WTC11 (cell line): ENCODE data around the gene DSE. TPM values are rescaled to one million over a fixed set of nuclear protein-coding genes. Genes with fewer than 3 reads are reported as not detected.

Source experiments
- ATAC-seq: fragments of 200-7000 bp; cut with Tn5 transposase; 2 replicates; pipeline ENCODE4 v1.10.0; 2021; ENCODE audit warnings: mild to moderate bottlenecking, moderate library complexity
- CTCF ChIA-PET: fragments of 300-600 bp; sonication (Branson Sonifier 250); formaldehyde crosslinking; loops from one replicate; lab custom pipeline; 2021; ENCODE audit warnings: antibody characterized with exemption; lab: Charles Lee
- POLR2A ChIA-PET: fragments of 350-600 bp; sonication (Branson Sonifier 250); formaldehyde crosslinking; loops from one replicate; lab custom pipeline; 2021; ENCODE audit warnings: antibody characterized with exemption; lab: Charles Lee
- DNase-seq: peaks from one replicate; pipeline ENCODE4 v3.0.0; 2021; ENCODE audit warnings: low spot score
- H3K27ac Mint-ChIP-seq: 2 replicates; pipeline ENCODE4 v1.8.0; 2021; ENCODE audit warnings: mixed read lengths
- H3K27me3 Mint-ChIP-seq: 2 replicates; pipeline ENCODE4 v1.8.0; 2021; ENCODE audit warnings: low read depth, mild to moderate bottlenecking, moderate library complexity, mixed read lengths
- H3K36me3 Mint-ChIP-seq: 2 replicates; pipeline ENCODE4 v1.8.0; 2021; ENCODE audit warnings: mixed read lengths
- H3K4me1 Mint-ChIP-seq: 2 replicates; pipeline ENCODE4 v1.8.0; 2022; ENCODE audit warnings: mixed read lengths
- H3K4me3 Mint-ChIP-seq: 2 replicates; pipeline ENCODE4 v1.8.0; 2021; ENCODE audit warnings: mild to moderate bottlenecking, moderate library complexity, mixed read lengths
- H3K9me3 Mint-ChIP-seq: 2 replicates; pipeline ENCODE4 v1.8.0; 2021; ENCODE audit warnings: mixed read lengths
- ELF4 ChIP-seq: sonication (generic); formaldehyde crosslinking; IDR thresholded peaks from 2 replicates; pipeline ENCODE4 v1.8.1; 2022; ENCODE audit warnings: low read depth, mild to moderate bottlenecking, moderate library complexity, missing genetic modification reagents
- GABPB1 ChIP-seq: sonication (generic); formaldehyde crosslinking; IDR thresholded peaks from 2 replicates; pipeline ENCODE4 v1.8.1; 2023; ENCODE audit warnings: mild to moderate bottlenecking, missing genetic modification reagents
- JAZF1 ChIP-seq: fragments of 250-450 bp; sonication (Bioruptor Pico); IDR thresholded peaks from 2 replicates; pipeline ENCODE4 v1.9.0; 2021; ENCODE audit warnings: moderate library complexity, mild to moderate bottlenecking, inconsistent platforms
- MAX ChIP-seq: sonication (generic); formaldehyde crosslinking; IDR thresholded peaks from 2 replicates; pipeline ENCODE4 v1.8.0; 2022; ENCODE audit warnings: mild to moderate bottlenecking, missing genetic modification reagents
- MYBL2 ChIP-seq: sonication (generic); formaldehyde crosslinking; IDR thresholded peaks from 2 replicates; pipeline ENCODE4 v1.8.1; 2023; ENCODE audit warnings: mild to moderate bottlenecking, moderate library complexity, missing genetic modification reagents
- NFATC4 ChIP-seq: fragments of 250-450 bp; sonication (Bioruptor Pico); IDR thresholded peaks from 2 replicates; pipeline ENCODE4 v1.9.0; 2021; ENCODE audit warnings: mild to moderate bottlenecking
- PRDM15 ChIP-seq: sonication (generic); formaldehyde crosslinking; IDR thresholded peaks from 2 replicates; pipeline ENCODE4 v1.8.0; 2022; ENCODE audit warnings: missing genetic modification reagents
- RELA ChIP-seq: sonication (generic); formaldehyde crosslinking; IDR thresholded peaks from 2 replicates; pipeline ENCODE4 v1.8.1; 2022; ENCODE audit warnings: missing genetic modification reagents, mild to moderate bottlenecking, borderline replicate concordance
- SMAD3 ChIP-seq: sonication (generic); formaldehyde crosslinking; IDR thresholded peaks from 2 replicates; pipeline ENCODE4 v1.8.0; 2022; ENCODE audit warnings: missing genetic modification reagents, mild to moderate bottlenecking, borderline replicate concordance
- SOX15 ChIP-seq: fragments of 250-450 bp; sonication (Bioruptor Pico); IDR thresholded peaks from 2 replicates; pipeline ENCODE4 v1.9.0; 2021; ENCODE audit warnings: mild to moderate bottlenecking
- USF1 ChIP-seq: sonication (generic); formaldehyde crosslinking; IDR thresholded peaks from 2 replicates; pipeline ENCODE4 v1.8.0; 2022; ENCODE audit warnings: mild to moderate bottlenecking, missing genetic modification reagents
- ZNF138 ChIP-seq: sonication (generic); formaldehyde crosslinking; conservative IDR thresholded peaks from 2 replicates; pipeline ENCODE4 v1.8.1; 2022; ENCODE audit warnings: mild to moderate bottlenecking, moderate library complexity, missing genetic modification reagents
- ZNF219 ChIP-seq: sonication (generic); formaldehyde crosslinking; IDR thresholded peaks from 2 replicates; pipeline ENCODE4 v1.8.0; 2023; ENCODE audit warnings: missing genetic modification reagents, mild to moderate bottlenecking, borderline replicate concordance
- ZNF317 ChIP-seq: sonication (generic); formaldehyde crosslinking; IDR thresholded peaks from 2 replicates; pipeline ENCODE4 v1.8.1; 2023; ENCODE audit warnings: low read depth, mild to moderate bottlenecking, moderate library complexity, missing genetic modification reagents, borderline replicate concordance
- ZNF423 ChIP-seq: fragments of 250-450 bp; sonication (Bioruptor Pico); IDR thresholded peaks from 2 replicates; pipeline ENCODE4 v2.1.2; 2022; ENCODE audit warnings: mild to moderate bottlenecking, moderate library complexity
- total RNA-seq: library from RNA; stranded (reverse); gene quantifications from 3 replicates; pipeline ENCODE4 v1.2.3, GENCODE V29; 2021
- TF ChIP-seq, protein P1 (sequence below): sonication (generic); formaldehyde crosslinking; IDR thresholded peaks from 2 replicates; pipeline ENCODE4 v1.8.1; 2023; ENCODE audit warnings: mild to moderate bottlenecking, moderate library complexity, missing genetic modification reagents
- TF ChIP-seq, protein P2 (sequence below): sonication (generic); formaldehyde crosslinking; IDR thresholded peaks from 2 replicates; pipeline ENCODE4 v1.8.1; 2023; ENCODE audit warnings: mild to moderate bottlenecking, missing genetic modification reagents, moderate library complexity
- TF ChIP-seq, protein P3 (sequence below): sonication (generic); formaldehyde crosslinking; IDR thresholded peaks from 2 replicates; pipeline ENCODE4 v1.8.0; 2023; ENCODE audit warnings: missing genetic modification reagents
- TF ChIP-seq, protein P4 (sequence below): sonication (generic); formaldehyde crosslinking; IDR thresholded peaks from 2 replicates; pipeline ENCODE4 v1.8.1; 2022; ENCODE audit warnings: mild to moderate bottlenecking, missing genetic modification reagents, moderate library complexity, borderline replicate concordance
- TF ChIP-seq, protein P5 (sequence below): fragments of 250-450 bp; sonication (Bioruptor Pico); conservative IDR thresholded peaks from 2 replicates; pipeline ENCODE4 v1.9.0; 2021; ENCODE audit warnings: mild to moderate bottlenecking

DSE gene
- total RNA-seq, 1 experiment from 2014 or later = 78.3 TPM

- TF ChIP-seq, protein P1, sequence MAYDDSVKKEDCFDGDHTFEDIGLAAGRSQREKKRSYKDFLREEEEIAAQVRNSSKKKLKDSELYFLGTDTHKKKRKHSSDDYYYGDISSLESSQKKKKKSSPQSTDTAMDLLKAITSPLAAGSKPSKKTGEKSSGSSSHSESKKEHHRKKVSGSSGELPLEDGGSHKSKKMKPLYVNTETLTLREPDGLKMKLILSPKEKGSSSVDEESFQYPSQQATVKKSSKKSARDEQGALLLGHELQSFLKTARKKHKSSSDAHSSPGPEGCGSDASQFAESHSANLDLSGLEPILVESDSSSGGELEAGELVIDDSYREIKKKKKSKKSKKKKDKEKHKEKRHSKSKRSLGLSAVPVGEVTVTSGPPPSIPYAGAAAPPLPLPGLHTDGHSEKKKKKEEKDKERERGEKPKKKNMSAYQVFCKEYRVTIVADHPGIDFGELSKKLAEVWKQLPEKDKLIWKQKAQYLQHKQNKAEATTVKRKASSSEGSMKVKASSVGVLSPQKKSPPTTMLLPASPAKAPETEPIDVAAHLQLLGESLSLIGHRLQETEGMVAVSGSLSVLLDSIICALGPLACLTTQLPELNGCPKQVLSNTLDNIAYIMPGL (CRISPR knock-in tag) = no peak
Observed at GRCh38 chr6:116359131-116359530, 11.6 kb upstream of the DSE start (continued).

DNA sequence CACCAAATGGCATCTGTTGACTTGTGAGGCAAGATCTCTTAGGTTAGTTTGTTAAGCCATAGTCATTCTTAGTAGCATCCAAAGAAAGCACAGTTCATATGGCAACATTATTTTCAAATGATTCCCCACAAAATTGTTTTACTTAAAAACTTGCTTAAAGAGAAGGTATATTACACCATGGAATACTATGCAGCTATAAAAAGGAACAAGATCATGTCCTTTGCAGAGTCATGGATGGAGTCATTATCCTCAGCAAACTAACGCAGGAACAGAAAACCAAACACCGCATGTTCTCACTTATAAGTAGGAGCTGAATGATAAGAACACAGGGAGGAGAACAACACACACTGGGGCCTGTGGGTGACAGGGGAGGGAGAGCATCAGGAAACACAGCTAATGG, 10.9 kb upstream of the DSE start:
- Mint-ChIP-seq H3K27ac (no peak overlapping the region), H3K27me3 (no peaks in the 10 kb centered on the region), H3K4me1 (peaks cover 12% of the 10 kb centered on the region), H3K9me3 (peaks cover 14% of the 10 kb centered on the region), H3K36me3 (no peaks in the 10 kb centered on the region), H3K4me3 (no peak overlapping the region)
- DNase-seq = no peak
- no peak for ATAC-seq
- CTCF ChIA-PET = no interaction called here
- POLR2A ChIA-PET = interaction anchor here (1.6 kb wide), 1 partner anchor 12 kb away, joined by 3 read pairs; no protein-coding TSS in a partner anchor
- TF ChIP-seq, protein P2, sequence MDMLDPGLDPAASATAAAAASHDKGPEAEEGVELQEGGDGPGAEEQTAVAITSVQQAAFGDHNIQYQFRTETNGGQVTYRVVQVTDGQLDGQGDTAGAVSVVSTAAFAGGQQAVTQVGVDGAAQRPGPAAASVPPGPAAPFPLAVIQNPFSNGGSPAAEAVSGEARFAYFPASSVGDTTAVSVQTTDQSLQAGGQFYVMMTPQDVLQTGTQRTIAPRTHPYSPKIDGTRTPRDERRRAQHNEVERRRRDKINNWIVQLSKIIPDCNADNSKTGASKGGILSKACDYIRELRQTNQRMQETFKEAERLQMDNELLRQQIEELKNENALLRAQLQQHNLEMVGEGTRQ (CRISPR knock-in tag) = no peak
- TF ChIP-seq JAZF1 = no peak
- TF ChIP-seq ZNF138 (CRISPR knock-in tag) = no peak
- TF ChIP-seq, protein P3, sequence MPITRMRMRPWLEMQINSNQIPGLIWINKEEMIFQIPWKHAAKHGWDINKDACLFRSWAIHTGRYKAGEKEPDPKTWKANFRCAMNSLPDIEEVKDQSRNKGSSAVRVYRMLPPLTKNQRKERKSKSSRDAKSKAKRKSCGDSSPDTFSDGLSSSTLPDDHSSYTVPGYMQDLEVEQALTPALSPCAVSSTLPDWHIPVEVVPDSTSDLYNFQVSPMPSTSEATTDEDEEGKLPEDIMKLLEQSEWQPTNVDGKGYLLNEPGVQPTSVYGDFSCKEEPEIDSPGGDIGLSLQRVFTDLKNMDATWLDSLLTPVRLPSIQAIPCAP = no peak

DNA sequence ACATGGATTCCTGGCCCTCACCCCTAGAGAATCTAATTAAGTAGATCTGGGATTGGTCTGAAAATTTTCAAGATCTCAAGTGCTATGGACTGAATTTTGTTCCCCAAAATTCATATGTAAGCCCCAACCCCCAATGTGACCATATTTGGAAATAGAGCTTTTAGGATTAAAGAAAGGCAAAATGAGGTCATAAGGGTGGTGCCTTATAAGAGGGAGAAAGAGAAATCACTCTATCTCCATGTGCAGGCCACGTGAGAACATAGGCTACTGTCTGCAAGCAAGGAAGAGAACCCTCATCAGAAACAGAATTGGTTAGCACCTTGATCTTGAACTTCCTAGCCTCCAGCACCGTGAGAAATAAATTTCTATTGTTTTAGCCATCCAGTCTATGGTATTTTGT, 8.5 kb upstream of the DSE start:
- ATAC-seq (no peak), DNase-seq (no peak)
- peaks cover 17% of the 10 kb centered on the region for H3K9me3 Mint-ChIP-seq
- H3K4me1 Mint-ChIP-seq = peaks cover 4% of the 10 kb centered on the region
- H3K27ac Mint-ChIP-seq = no peak overlapping the region
- CTCF ChIA-PET = interaction anchor here (0.7 to 1.1 kb wide), 2 partner anchors 74 to 199 kb away, joined by 3 read pairs; no protein-coding TSS in a partner anchor
- no peak overlapping the region for H3K4me3 Mint-ChIP-seq
- H3K36me3 Mint-ChIP-seq = peaks cover 2% of the 10 kb centered on the region
- no peaks in the 10 kb centered on the region for H3K27me3 Mint-ChIP-seq
- POLR2A ChIA-PET = no interaction called here
- no peak for TF ChIP-seq SOX15 (CRISPR knock-in tag)
- TF ChIP-seq MYBL2 = no peak
- no peak for TF ChIP-seq ZNF423
- TF ChIP-seq NFATC4 (CRISPR knock-in tag) = no peak
- no peak for TF ChIP-seq ELF4 (CRISPR knock-in tag)
- TF ChIP-seq, protein P4, sequence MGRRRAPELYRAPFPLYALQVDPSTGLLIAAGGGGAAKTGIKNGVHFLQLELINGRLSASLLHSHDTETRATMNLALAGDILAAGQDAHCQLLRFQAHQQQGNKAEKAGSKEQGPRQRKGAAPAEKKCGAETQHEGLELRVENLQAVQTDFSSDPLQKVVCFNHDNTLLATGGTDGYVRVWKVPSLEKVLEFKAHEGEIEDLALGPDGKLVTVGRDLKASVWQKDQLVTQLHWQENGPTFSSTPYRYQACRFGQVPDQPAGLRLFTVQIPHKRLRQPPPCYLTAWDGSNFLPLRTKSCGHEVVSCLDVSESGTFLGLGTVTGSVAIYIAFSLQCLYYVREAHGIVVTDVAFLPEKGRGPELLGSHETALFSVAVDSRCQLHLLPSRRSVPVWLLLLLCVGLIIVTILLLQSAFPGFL = no peak
- TF ChIP-seq SMAD3 (CRISPR knock-in tag) = no peak
- TF ChIP-seq, protein P5, sequence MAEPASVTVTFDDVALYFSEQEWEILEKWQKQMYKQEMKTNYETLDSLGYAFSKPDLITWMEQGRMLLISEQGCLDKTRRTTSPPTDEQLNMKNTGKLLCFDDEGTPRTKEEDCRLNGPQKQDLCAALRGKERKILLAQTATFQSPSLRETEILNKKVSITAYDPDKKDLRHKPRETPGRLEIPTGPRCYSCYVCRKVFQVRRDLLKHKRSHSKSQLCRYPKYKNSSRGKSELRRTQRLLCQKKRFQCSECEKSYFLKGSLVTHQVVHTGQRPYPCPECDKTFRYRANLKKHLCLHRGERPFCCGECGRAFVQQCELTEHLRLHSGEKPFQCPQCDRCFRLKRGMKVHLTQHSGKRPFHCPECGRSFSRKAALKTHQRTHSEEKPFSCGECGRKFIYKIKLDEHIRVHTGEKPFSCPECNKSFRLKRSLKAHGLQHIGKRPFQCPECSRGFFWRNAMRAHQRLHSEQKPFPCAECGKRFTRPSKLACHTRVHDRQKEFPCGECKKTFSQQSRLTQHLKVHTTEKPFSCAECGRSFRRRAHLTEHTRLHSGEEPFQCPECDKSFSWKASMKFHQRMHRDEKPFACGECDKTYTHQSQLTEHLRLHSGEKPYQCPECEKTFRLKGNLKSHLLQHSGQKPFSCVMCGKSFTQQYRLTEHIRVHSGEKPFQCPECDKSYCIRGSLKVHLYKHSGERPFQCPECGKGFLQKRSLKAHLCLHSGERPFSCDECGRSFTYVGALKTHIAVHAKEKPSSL (CRISPR knock-in tag) = no peak
- TF ChIP-seq PRDM15 (CRISPR knock-in tag) = no peak
- TF ChIP-seq GABPB1 (CRISPR knock-in tag) = no peak
- TF ChIP-seq MAX = no peak
- no peak for TF ChIP-seq USF1
- no peak for TF ChIP-seq ZNF317 (CRISPR knock-in tag)
- no peak for TF ChIP-seq ZNF219 (CRISPR knock-in tag)
- TF ChIP-seq RELA (CRISPR knock-in tag) = no peak
